Posterior cingulate gyrus (tissue), 11 donors: ENCODE measurements around the gene RCBTB2.
A peak's percentile ranks its signal among the peaks of the same experiment; 100 is the strongest.

Experiments used
- DNase-seq, 10 donors: peaks; one replicate each; pipeline versions ENCODE4 v3.0.0 to v3.0.0-alpha.2; 2020 to 2021; ENCODE audit warnings: mixed read lengths in 3 of 10
- intact Hi-C: fragments of 100-400 bp; cut with DNase I; formaldehyde crosslinking; loops from one replicate; pipeline ENCODE4 v1.15.1; 2023

The RCBTB2 gene

GRCh38 chr13:48567515-48568369 is 34.9 kb upstream of the RCBTB2 start:
- intact Hi-C loops: no loop called here
- no peak for DNase-seq

DNA sequence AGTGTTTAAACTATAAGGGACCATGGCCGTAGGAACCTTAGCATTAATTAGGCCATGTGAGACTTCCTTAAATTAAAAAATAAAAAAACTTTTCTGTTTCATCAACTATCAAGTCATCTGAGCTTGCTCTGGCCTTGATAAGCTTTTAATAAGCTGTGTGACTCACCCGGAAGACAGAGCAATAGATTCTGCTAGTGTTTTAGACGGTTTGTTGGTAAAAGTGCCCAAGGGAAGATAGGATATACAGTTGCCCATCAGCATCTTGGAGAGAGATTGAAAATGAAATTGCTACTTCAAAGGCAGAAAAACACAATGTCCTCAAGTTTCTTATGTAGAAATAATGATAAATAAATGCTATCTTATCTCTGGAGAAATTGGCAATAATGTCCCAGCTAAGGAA is 31.2 kb upstream of the RCBTB2 start:
- intact Hi-C loops: no loop called here
- DNase-seq: no peak

DNA sequence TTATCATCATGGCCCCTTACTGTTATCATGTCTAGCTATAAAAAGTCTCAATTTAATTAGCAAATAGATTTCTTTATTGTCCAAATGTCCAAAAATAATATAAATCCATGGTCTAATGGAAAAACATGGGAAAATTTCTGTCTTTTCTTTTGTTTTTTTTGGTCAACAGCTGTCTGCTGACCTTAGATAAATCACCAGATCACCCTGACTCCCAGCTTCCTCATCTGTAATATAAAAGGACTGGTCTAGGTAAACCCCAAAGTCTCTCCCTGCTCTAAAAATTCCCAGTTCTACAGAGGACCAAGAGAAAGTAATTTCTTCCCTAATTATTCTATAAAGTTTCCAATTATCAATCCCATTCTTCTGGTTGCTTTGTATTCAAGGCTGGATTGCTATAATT is 30.7 kb upstream of the RCBTB2 start:
- DNase-seq: no peak
- intact Hi-C loops: no loop called here

- no peak for DNase-seq
- intact Hi-C loops: no loop called here
Observed at GRCh38 chr13:48562296-48563066, 29.6 kb upstream of the RCBTB2 start.

GRCh38 chr13:48561466-48562235 is 28.8 kb upstream of the RCBTB2 start:
- intact Hi-C loops: no loop called here

GRCh38 chr13:48560657-48561337 is 27.9 kb upstream of the RCBTB2 start:
- no peak for DNase-seq
- intact Hi-C loops: no loop called here

More at GRCh38 chr13:48561466-48562235, 28.8 kb upstream of the RCBTB2 start:
- DNase-seq: no peak

- intact Hi-C loops: no loop called here
- DNase-seq: no peak
Observed at GRCh38 chr13:48559638-48560320, 26.9 kb upstream of the RCBTB2 start.

GRCh38 chr13:48556817-48557216 is 23.9 kb upstream of the RCBTB2 start:
- no peak for DNase-seq
- intact Hi-C loops: no loop called here

DNA sequence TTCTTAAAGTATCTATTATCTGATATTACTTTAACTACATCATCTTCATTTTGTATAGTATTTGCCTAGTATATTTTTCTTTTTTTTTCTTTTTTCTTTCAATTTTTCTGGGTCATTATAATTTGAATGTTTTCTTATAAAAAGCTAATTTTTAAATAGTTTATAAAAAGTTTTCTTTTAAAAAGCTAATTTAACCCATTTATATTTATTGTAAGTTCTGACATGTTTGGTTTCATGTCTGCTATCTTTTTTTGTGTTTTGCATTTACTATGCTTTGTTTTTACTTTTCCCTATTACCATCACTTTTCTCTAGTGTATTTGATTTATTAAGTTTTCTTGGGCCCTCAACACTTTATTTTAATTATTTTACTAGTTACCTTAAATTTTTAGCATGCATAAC is 22.6 kb upstream of the RCBTB2 start:
- no peak for DNase-seq
- intact Hi-C loops: no loop called here

GRCh38 chr13:48551329-48551728 is 18.4 kb upstream of the RCBTB2 start:
- no peak for DNase-seq
- intact Hi-C loops: no loop called here

DNA sequence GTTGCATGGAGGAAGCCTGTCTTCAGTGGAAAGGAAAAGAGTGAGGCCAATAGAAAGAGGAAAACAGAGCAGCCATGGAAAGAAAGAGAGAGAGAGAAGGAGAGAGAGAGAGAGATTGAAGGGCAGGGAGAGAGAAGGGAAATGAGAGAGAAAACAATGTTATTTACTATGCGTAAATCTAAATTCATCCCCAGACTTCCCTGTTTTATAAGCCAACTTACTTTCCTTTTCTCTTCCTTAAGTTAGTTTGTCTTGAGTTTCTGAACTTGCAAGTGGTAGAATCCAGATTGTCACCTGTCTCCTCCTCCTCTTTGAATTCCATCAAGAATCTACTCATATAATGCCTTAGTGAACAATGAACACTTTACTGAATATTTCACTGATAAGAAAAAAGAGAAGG is 16.8 kb upstream of the RCBTB2 start:
- intact Hi-C loops: no loop called here
- no peak for DNase-seq

GRCh38 chr13:48547663-48548092 is 14.8 kb upstream of the RCBTB2 start:
- DNase-seq: no peak
- intact Hi-C loops: no loop called here

DNA sequence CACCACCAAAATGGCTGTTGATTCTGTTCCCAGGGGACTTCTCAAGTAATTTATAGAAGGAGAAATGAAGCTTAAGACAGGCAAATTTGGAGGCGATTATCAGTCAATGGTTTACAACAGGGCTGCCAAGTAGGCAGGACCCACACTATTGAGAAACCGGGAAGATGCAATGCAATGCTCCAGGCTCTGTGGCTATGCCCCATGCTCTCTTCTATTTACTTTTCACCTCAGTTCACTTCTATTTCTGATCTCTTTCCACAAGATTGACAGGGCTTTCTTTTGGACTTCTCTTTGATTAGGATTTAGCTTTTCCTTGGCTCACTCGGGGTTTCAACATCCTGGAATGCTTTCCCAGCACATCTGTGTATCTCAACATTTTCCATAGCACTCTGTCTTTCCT is 12.7 kb upstream of the RCBTB2 start:
- no peak for DNase-seq
- intact Hi-C loops: no loop called here

DNA sequence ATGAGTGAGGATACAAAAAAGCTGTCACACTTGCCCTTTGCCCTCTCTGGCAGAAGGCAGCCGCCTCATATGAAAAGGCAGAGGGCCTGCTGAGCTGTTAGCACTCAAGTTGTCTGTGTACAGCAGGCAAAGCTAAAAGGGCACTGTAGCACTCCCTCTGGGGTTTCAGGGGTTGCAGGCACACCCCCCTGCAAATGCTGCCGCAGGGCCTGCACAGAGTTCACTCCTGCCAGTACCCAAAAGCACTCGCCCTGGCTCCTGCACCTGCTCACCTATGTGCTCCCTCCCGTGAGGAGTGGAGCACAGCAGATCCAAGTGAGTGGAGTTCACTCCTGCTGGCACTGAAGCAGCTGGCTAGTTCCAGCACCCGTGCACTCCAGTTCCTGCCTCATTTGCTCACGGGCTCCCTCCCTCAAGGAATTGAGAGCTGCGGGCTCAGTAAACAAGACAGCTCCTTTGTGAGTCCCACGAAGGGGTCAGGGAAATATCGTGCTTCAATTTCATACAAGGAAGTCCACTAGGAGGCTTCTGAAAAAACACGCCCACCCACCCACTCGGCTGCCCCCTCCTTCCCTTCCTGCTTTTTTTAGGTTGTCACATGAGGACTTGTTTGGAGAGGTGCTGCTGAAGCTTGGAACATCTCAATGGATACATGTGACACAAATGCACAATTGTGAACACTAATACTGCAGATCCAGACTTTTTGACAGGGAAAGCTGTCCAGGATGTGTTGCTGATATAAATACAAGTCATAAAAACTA is 9.9 kb upstream of the RCBTB2 start:
- peak in 7 of 10 donors; percentile 27 to 83 (median 36) for DNase-seq
- intact Hi-C loops: no loop called here

- intact Hi-C loops: no loop called here
- DNase-seq: no peak
Observed at GRCh38 chr13:48542138-48542537, 9.3 kb upstream of the RCBTB2 start.

DNA sequence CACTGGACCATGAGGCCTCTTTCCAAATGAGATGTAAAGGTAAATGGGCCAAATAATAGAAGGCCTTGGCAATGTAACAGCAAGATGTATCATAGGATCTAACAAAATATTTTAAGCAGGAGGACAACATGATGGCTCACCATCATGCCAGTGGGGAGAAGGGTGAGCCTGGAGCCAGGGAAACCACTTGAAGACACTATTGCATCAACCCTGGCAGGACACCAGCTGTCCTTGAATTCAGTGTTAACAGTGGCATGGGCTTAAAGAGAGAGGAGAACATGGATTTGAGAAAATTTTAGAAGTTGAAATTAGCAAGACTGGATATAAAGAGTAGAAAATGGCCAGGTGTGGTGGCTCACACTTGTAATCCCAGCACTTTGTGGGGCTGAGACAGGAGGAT is 6.7 kb upstream of the RCBTB2 start:
- intact Hi-C loops: loop anchor here (5.0 kb wide), 1 partner anchor 43 kb away; no protein-coding TSS in a partner anchor
- no peak for DNase-seq

DNA sequence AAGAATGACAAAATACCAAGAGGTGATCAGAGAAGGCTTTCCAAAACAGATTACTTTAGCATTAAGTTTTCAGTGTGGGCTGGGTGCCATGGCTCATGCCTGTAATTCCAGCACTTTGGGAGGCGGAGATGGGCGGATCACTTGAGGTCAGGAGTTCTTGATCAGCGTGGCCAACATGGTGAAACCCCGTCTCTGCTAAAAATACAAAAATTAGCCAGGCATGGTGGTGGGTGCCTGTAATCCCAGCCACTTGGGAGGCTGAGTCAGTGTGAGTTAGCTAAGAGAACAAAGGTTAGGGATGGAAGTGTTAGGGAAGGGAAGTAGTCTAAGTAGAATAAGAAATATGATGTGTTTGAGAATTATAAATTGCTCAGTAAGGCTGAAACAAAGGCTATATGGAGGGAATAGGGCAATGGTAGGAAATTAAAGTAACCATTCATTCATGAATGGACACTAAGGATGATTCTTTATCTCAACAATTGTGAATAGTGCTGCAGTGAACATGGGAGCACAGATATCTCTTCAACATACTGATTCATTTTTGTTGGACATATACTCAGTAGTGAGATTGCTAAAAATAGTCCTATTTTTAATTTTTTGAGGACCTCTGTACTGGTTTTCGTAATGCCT is 3.9 kb upstream of the RCBTB2 start:
- DNase-seq: no peak

GRCh38 chr13:48535766-48536165 is 2.9 kb upstream of the RCBTB2 start:
- intact Hi-C loops: loop anchor here (5.0 kb wide), 1 partner anchor 47 kb away; no protein-coding TSS in a partner anchor
- DNase-seq: no peak

More for the DNA sequence above, 3.9 kb upstream of the RCBTB2 start:
- intact Hi-C loops: loop anchor here (5.0 kb wide), 1 partner anchor 46 kb away; no protein-coding TSS in a partner anchor
